Hepatocyte (in vitro differentiated cells): ENCODE measurements around the gene OR2Z1. TPM values are rescaled to one million over a fixed set of nuclear protein-coding genes. Genes with fewer than 3 reads are reported as not detected.

Source experiments
- DNase-seq: peaks from one replicate; pipeline ENCODE4 v3.0.0-alpha.2; 2016; ENCODE audit warnings: low spot score
- H2AFZ ChIP-seq: fragments of 200-600 bp; sonication (generic); 2 replicates; pipeline ENCODE4 v1.6.0; 2016; ENCODE audit warnings: antibody characterized with exemption, mild to moderate bottlenecking
- H3K27ac ChIP-seq: fragments of 200-600 bp; sonication (generic); 2 replicates; pipeline ENCODE4 v1.5.1; 2016; ENCODE audit warnings: mild to moderate bottlenecking
- H3K27me3 ChIP-seq: fragments of 200-600 bp; sonication (generic); 2 replicates; pipeline ENCODE4 v1.6.1; 2016
- H3K36me3 ChIP-seq: fragments of 200-600 bp; sonication (generic); replicated peaks from 2 replicates; pipeline ENCODE4 v1.5.1; 2016; ENCODE audit warnings: low read depth; ENCODE audit not compliant: insufficient read depth
- H3K4me1 ChIP-seq: fragments of 200-600 bp; sonication (generic); 2 replicates; pipeline ENCODE4 v1.5.1; 2016; ENCODE audit warnings: mild to moderate bottlenecking, moderate library complexity; ENCODE audit not compliant: insufficient read depth
- H3K4me2 ChIP-seq: fragments of 200-600 bp; sonication (generic); 2 replicates; pipeline ENCODE4 v1.6.0; 2016
- H3K4me3 ChIP-seq: fragments of 200-600 bp; sonication (generic); 2 replicates; pipeline ENCODE4 v1.5.1; 2016; ENCODE audit warnings: mild to moderate bottlenecking
- H3K79me2 ChIP-seq: fragments of 200-600 bp; sonication (generic); 2 replicates; pipeline ENCODE4 v1.6.0; 2017; ENCODE audit warnings: mild to moderate bottlenecking
- H3K9me2 ChIP-seq: fragments of 200-600 bp; sonication (generic); replicated peaks from 2 replicates; pipeline ENCODE4 v1.6.0; 2017; ENCODE audit warnings: mild to moderate bottlenecking; ENCODE audit not compliant: insufficient read depth
- H3K9me3 ChIP-seq: fragments of 200-600 bp; sonication (generic); 2 replicates; pipeline ENCODE4 v1.5.1; 2016; ENCODE audit warnings: low read depth, mild to moderate bottlenecking
- H4K20me1 ChIP-seq: fragments of 200-600 bp; sonication (generic); 2 replicates; pipeline ENCODE4 v1.6.0; 2016; ENCODE audit warnings: mild to moderate bottlenecking; ENCODE audit not compliant: insufficient read depth, poor library complexity, severe bottlenecking
- EZH2 ChIP-seq: fragments of 200-600 bp; sonication (generic); IDR thresholded peaks from 2 replicates; pipeline ENCODE4 v1.6.1; 2016; ENCODE audit warnings: antibody characterized with exemption, mild to moderate bottlenecking, borderline replicate concordance
- EZH2phosphoT487 ChIP-seq: fragments of 200-600 bp; sonication (generic); IDR thresholded peaks from one replicate; pipeline ENCODE4 v1.6.1; 2018; ENCODE audit warnings: antibody characterized with exemption, mild to moderate bottlenecking, low read depth, moderate library complexity; ENCODE audit not compliant: unreplicated experiment, severe bottlenecking
- WGBS: methylation state at CpG from one replicate; pipeline ENCODE4 v1.1.6; 2016; ENCODE audit warnings: low lambda C conversion rate; ENCODE audit errors: missing lambda C conversion rate; 5-methylcytosine and 5-hydroxymethylcytosine counted together
- polyA plus RNA-seq: library from polyadenylated mRNA; unstranded; fragments of >200 nt; fragmentation: Nextera tagmentation; extraction: Ambion mirVana; gene quantifications from 2 replicates; pipeline ENCODE4 v1.2.1, GENCODE V29; 2016
- total RNA-seq: library from RNA; depleted of rRNA; stranded (reverse); fragments of >200 nt; gene quantifications from 2 replicates; pipeline ENCODE4 v1.2.3, GENCODE V29; 2014
- TF ChIP-seq, protein P1 (sequence below): fragments of 200-600 bp; sonication (generic); IDR thresholded peaks from 2 replicates; pipeline ENCODE4 v1.5.1; 2016; ENCODE audit warnings: antibody characterized with exemption, mild to moderate bottlenecking; ENCODE audit not compliant: poor library complexity

OR2Z1 gene
- total RNA-seq (not detected in 2 replicates), polyA plus RNA-seq (not detected in 2 replicates)

GRCh38 chr19:8721334-8721733 lies at the start of gene OR2Z1:
Gene OR2Z1 (plus strand): TSS chr19:8721634. CDS start chr19:8731029, 9,395 bp downstream.
- Histone ChIP-seq H4K20me1 (no peaks in the 10 kb centered on the region), H3K4me3 (no peak within 1 kb of the TSS), H3K27ac (no peak within 1 kb of the TSS), H3K36me3 (no peaks in the 10 kb centered on the region), H2AFZ (no peak within 1 kb of the TSS), H3K9me3 (no peaks in the 10 kb centered on the region), H3K4me2 (no peak within 1 kb of the TSS), H3K27me3 (no peaks in the 10 kb centered on the region), H3K4me1 (no peaks in the 10 kb centered on the region), H3K79me2 (no peaks in the 10 kb centered on the region), H3K9me2 (no peaks in the 10 kb centered on the region)
- DNase-seq: no peak
- TF ChIP-seq, protein P1, sequence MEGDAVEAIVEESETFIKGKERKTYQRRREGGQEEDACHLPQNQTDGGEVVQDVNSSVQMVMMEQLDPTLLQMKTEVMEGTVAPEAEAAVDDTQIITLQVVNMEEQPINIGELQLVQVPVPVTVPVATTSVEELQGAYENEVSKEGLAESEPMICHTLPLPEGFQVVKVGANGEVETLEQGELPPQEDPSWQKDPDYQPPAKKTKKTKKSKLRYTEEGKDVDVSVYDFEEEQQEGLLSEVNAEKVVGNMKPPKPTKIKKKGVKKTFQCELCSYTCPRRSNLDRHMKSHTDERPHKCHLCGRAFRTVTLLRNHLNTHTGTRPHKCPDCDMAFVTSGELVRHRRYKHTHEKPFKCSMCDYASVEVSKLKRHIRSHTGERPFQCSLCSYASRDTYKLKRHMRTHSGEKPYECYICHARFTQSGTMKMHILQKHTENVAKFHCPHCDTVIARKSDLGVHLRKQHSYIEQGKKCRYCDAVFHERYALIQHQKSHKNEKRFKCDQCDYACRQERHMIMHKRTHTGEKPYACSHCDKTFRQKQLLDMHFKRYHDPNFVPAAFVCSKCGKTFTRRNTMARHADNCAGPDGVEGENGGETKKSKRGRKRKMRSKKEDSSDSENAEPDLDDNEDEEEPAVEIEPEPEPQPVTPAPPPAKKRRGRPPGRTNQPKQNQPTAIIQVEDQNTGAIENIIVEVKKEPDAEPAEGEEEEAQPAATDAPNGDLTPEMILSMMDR: no peak
- TF ChIP-seq EZH2: no peak
- no peak for TF ChIP-seq EZH2phosphoT487
- WGBS: 53% methylated on average over 1 of the region's 1 CpG

GRCh38 chr19:8673276-8673891 lies 48.0 kb upstream of the OR2Z1 start:
- TF ChIP-seq EZH2phosphoT487 (no peak), EZH2 (no peak)
- TF ChIP-seq, protein P1: no peak
- H3K4me3 ChIP-seq: no peak overlapping the region
- no peaks in the 10 kb centered on the region for H3K27me3 ChIP-seq
- H3K4me2 ChIP-seq: no peak overlapping the region
- H3K36me3 ChIP-seq: no peaks in the 10 kb centered on the region
- no peaks in the 10 kb centered on the region for H3K9me3 ChIP-seq
- H3K27ac ChIP-seq: no peak overlapping the region
- H4K20me1 ChIP-seq: no peaks in the 10 kb centered on the region
- no peaks in the 10 kb centered on the region for H3K79me2 ChIP-seq
- no peaks in the 10 kb centered on the region for H3K4me1 ChIP-seq
- H3K9me2 ChIP-seq: no peaks in the 10 kb centered on the region
- no peak overlapping the region for H2AFZ ChIP-seq
- DNase-seq: no peak
- 87% methylated on average over 6 of the region's 6 CpGs for WGBS

DNA sequence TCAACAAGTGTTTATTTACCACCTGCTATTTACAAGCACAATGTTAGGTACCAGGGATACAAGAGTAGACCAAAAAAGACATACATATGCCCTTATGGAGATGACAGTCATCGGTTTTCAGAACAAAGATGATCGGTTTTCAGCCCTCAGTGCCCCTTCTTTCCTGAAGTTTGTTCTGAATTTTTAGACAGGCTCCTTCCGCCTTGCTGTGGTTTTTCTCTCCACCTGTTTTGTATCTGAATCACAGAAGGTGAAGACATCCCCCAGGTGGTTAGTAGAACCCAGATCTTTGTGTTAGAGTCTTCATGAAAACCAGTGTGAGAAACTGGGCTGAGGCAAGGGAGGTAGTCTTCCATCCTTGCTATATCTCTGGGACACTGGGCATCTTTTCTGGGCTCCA lies 46.4 kb upstream of the OR2Z1 start:
- no peaks in the 10 kb centered on the region for H3K9me2 ChIP-seq
- no peaks in the 10 kb centered on the region for H4K20me1 ChIP-seq
- TF ChIP-seq, protein P1: no peak
- no peak for TF ChIP-seq EZH2phosphoT487
- no peak for TF ChIP-seq EZH2
- no peak overlapping the region for H2AFZ ChIP-seq
- H3K4me2 ChIP-seq: no peak overlapping the region
- H3K9me3 ChIP-seq: no peaks in the 10 kb centered on the region
- no peaks in the 10 kb centered on the region for H3K4me1 ChIP-seq
- no peaks in the 10 kb centered on the region for H3K27me3 ChIP-seq
- H3K79me2 ChIP-seq: no peaks in the 10 kb centered on the region
- no peak for DNase-seq
- H3K36me3 ChIP-seq: no peaks in the 10 kb centered on the region
- WGBS: 73% methylated on average over 3 of the region's 3 CpGs
- no peak overlapping the region for H3K4me3 ChIP-seq
- no peak overlapping the region for H3K27ac ChIP-seq
